ENCODE measurements around the gene TBC1D32.
A peak's percentile ranks its signal among the peaks of the same experiment; 100 is the strongest.
"Not testable (repeated sequence)": the region's sequence is repeated elsewhere in the genome, so short reads cannot be mapped to it uniquely, and the experiment has no call there.

TBC1D32 gene

GRCh38 chr6:121334299-121335086 is at the start of gene TBC1D32:
Gene TBC1D32, minus strand, starts transcription at chr6:121334480. Its CDS starts 50 bp downstream, at chr6:121334430.
- peak; percentile 79 for FAIRE-seq
- TF ChIP-seq POLR2A (IDR thresholded peaks at IDR 0.05; ENCODE audit: low read depth, low read length) = peak; percentile 83
- peak; percentile 63 for DNase-seq (ENCODE audit: insufficient read length, low spot score)

- no peak for TF ChIP-seq POLR2A (IDR thresholded peaks at IDR 0.05; ENCODE audit: low read depth, low read length)
- DNase-seq (ENCODE audit: insufficient read length, low spot score) (no peak), FAIRE-seq (no peak)
These were observed 49.2 kb upstream of the TBC1D32 start for GRCh38 chr6:121383478-121383877.

GRCh38 chr6:121382467-121383121 is 48.3 kb upstream of the TBC1D32 start:
- FAIRE-seq (no peak), DNase-seq (ENCODE audit: insufficient read length, low spot score) (no peak)
- no peak for TF ChIP-seq POLR2A (IDR thresholded peaks at IDR 0.05; ENCODE audit: low read depth, low read length)

- no peak for FAIRE-seq
- no peak for DNase-seq (ENCODE audit: insufficient read length, low spot score)
- no peak for TF ChIP-seq POLR2A (IDR thresholded peaks at IDR 0.05; ENCODE audit: low read depth, low read length)
These were observed 42.1 kb upstream of the TBC1D32 start for GRCh38 chr6:121376411-121376810.

- not testable (repeated sequence) for FAIRE-seq
These were observed 39.9 kb upstream of the TBC1D32 start for GRCh38 chr6:121374219-121374618.

GRCh38 chr6:121365536-121366521 is 31.5 kb upstream of the TBC1D32 start:
- no peak for FAIRE-seq
- no peak for TF ChIP-seq POLR2A (IDR thresholded peaks at IDR 0.05; ENCODE audit: low read depth, low read length)

More at GRCh38 chr6:121374219-121374618, 39.9 kb upstream of the TBC1D32 start:
- not testable (repeated sequence) for DNase-seq (ENCODE audit: insufficient read length, low spot score)

GRCh38 chr6:121356575-121356974 is 22.3 kb upstream of the TBC1D32 start:
- no peak for DNase-seq (ENCODE audit: insufficient read length, low spot score)
- FAIRE-seq = no peak
- no peak for TF ChIP-seq POLR2A (IDR thresholded peaks at IDR 0.05; ENCODE audit: low read depth, low read length)

More at GRCh38 chr6:121365536-121366521, 31.5 kb upstream of the TBC1D32 start:
- no peak for DNase-seq (ENCODE audit: insufficient read length, low spot score)

DNA sequence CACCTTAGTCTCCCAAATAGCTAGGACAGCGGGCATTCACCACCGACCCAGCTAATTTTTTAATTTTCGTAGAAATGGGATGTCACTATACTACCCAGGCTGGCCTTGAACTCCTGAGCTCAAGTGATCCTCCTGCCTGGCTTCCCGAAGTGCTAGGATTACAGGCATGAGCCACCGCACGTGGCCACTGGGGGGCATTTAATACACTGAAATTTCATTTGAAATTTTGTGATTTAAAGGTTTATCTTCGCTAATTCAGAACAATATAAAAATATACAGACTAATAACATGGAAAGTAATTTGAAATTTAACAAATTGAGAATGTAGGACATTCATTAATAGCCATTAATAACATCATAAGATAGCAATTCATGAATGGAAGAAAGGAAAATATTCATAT is 20.5 kb upstream of the TBC1D32 start:
- DNase-seq (ENCODE audit: insufficient read length, low spot score) (no peak), FAIRE-seq (no peak)
- TF ChIP-seq POLR2A (IDR thresholded peaks at IDR 0.05; ENCODE audit: low read depth, low read length) = no peak

DNA sequence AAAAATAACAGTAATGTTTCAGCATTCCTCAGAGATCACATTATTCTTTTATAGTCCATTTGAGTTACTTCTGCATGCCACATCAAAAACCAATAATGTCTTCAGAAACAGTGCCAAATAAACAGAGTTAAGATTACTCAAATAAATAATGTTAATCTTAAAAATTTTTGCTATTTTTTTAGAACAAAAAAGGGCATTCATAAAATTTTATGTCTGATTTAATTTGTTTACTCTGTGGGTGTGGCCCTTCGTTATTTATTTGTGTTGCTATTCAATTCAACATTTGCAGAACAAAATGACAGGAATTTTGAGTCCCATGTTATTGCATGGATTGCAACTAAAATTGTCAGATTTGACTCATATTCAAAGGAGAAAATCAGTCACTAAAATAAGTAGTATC is 18.7 kb upstream of the TBC1D32 start:
- no peak for FAIRE-seq
- no peak for TF ChIP-seq POLR2A (IDR thresholded peaks at IDR 0.05; ENCODE audit: low read depth, low read length)
- DNase-seq (ENCODE audit: insufficient read length, low spot score) = no peak

- TF ChIP-seq POLR2A (IDR thresholded peaks at IDR 0.05; ENCODE audit: low read depth, low read length) = no peak
- no peak for DNase-seq (ENCODE audit: insufficient read length, low spot score)
- no peak for FAIRE-seq
These were observed 17.6 kb upstream of the TBC1D32 start for GRCh38 chr6:121351916-121352315.

- DNase-seq (ENCODE audit: insufficient read length, low spot score) = no peak
- no peak for TF ChIP-seq POLR2A (IDR thresholded peaks at IDR 0.05; ENCODE audit: low read depth, low read length)
- no peak for FAIRE-seq
These were observed 15.3 kb upstream of the TBC1D32 start for GRCh38 chr6:121349596-121349995.

- DNase-seq (ENCODE audit: insufficient read length, low spot score) (no peak), FAIRE-seq (no peak)
- TF ChIP-seq POLR2A (IDR thresholded peaks at IDR 0.05; ENCODE audit: low read depth, low read length) = no peak
These were observed 13.2 kb upstream of the TBC1D32 start for GRCh38 chr6:121347484-121347883.

GRCh38 chr6:121344539-121344938 is 10.3 kb upstream of the TBC1D32 start:
- no peak for TF ChIP-seq POLR2A (IDR thresholded peaks at IDR 0.05; ENCODE audit: low read depth, low read length)
- no peak for FAIRE-seq
- no peak for DNase-seq (ENCODE audit: insufficient read length, low spot score)

Data from H54 (cell line).